HCT116 (cell line): ENCODE measurements around the gene ARHGEF10L.

Experiments used
- ATF3 ChIP-seq: IDR thresholded peaks from 2 replicates; pipeline ENCODE4 v1.6.1; 2012
- CTCF ChIP-seq, 3 experiments: fragments of 200-600 bp in 1 of 3; sonication (generic) in 1 of 3; IDR thresholded peaks in 2 of 3; conservative IDR thresholded peaks in 1 of 3; 2 replicates each; pipeline ENCODE4 v1.5.1; 2012 to 2017; ENCODE audit warnings: low read depth in 2 of 3, low read length in 2 of 3, antibody characterized with exemption in 1 of 3, borderline replicate concordance in 1 of 3, control low read depth in 1 of 3, mild to moderate bottlenecking in 1 of 3, mixed read lengths in 1 of 3, mixed run types in 1 of 3, moderate library complexity in 1 of 3; ENCODE audit not compliant: insufficient read depth in 1 of 3
- EZH2 ChIP-seq: fragments of 200-600 bp; sonication (generic); IDR thresholded peaks from 2 replicates; pipeline ENCODE4 v1.6.1; 2017; ENCODE audit warnings: antibody characterized with exemption, mixed run types
- EZH2phosphoT487 ChIP-seq: fragments of 200-600 bp; IDR thresholded peaks from 2 replicates; pipeline ENCODE4 v1.6.1; 2018; ENCODE audit warnings: antibody characterized with exemption, borderline replicate concordance
- POLR2A ChIP-seq: IDR thresholded peaks from 2 replicates; pipeline ENCODE4 v1.7.0; 2011; ENCODE audit warnings: borderline replicate concordance; ENCODE audit not compliant: insufficient read depth, insufficient read length; ENCODE audit errors: extremely low read depth
- POLR2AphosphoS5 ChIP-seq: IDR thresholded peaks from 2 replicates; pipeline ENCODE4 v1.6.1; 2011; ENCODE audit warnings: mild to moderate bottlenecking, low read depth, low read length, moderate library complexity
- SP1 ChIP-seq: IDR thresholded peaks from 2 replicates; pipeline ENCODE4 v1.6.1; 2012; ENCODE audit warnings: low read depth
- YY1 ChIP-seq: IDR thresholded peaks from 2 replicates; pipeline ENCODE4 v1.6.1; 2011; ENCODE audit warnings: low read length, low read depth, moderate library complexity, mild to moderate bottlenecking; ENCODE audit not compliant: insufficient replicate concordance; ENCODE audit errors: extremely low read depth
- ZFX ChIP-seq: fragments of 450-650 bp; IDR thresholded peaks from 2 replicates; pipeline ENCODE4 v1.6.1; 2017
- ZNF274 ChIP-seq: fragments of 200-500 bp; sonication (Bioruptor generic); IDR thresholded peaks from 2 replicates; pipeline ENCODE4 v1.6.1; 2014; ENCODE audit warnings: mild to moderate bottlenecking, low read depth, low read length, inconsistent platforms

GRCh38 chr1:17653728-17654351 lies 114.3 kb downstream of the ARHGEF10L start:
- TF ChIP-seq CTCF (IDR thresholded peaks at IDR 0.05 in 2 of 3, conservative IDR thresholded peaks at IDR 0.05 in 1 of 3; ENCODE audit: borderline replicate concordance in 1 of 3, insufficient read depth in 1 of 3, low read depth in 2 of 3, low read length in 2 of 3) = peak; percentile 53 to 81 (median 76); a peak in 5 of 6 replicates
- no peak for TF ChIP-seq YY1
- no peak for TF ChIP-seq SP1
- TF ChIP-seq POLR2A = no peak
- no peak for TF ChIP-seq POLR2AphosphoS5
- TF ChIP-seq ZFX = no peak
- no peak for TF ChIP-seq EZH2phosphoT487
- no peak for TF ChIP-seq ZNF274
- TF ChIP-seq ATF3 = no peak
- no peak for TF ChIP-seq EZH2
